ENCODE measurements around the gene SEMA3E.

DNA sequence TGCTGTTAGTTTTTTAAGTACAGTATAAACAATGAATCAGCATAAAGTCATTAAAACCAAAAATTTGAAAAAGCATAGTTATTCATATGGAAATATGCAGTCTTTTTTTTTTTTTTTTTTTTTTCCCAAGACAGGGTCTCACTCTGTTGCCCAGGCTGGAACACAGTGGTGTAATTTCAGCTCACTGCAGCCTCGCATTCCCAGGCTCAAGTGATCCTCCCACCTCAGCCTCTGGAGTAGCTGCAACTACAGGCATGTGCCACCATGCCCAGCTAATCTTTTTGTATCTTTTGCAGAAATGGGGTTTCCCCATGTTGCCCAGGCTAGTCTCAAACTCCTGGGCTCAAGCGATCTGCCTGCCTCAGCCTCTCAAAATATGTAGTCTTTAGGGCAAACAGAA, 182.0 kb downstream of the SEMA3E start:
- TF ChIP-seq, protein P1, sequence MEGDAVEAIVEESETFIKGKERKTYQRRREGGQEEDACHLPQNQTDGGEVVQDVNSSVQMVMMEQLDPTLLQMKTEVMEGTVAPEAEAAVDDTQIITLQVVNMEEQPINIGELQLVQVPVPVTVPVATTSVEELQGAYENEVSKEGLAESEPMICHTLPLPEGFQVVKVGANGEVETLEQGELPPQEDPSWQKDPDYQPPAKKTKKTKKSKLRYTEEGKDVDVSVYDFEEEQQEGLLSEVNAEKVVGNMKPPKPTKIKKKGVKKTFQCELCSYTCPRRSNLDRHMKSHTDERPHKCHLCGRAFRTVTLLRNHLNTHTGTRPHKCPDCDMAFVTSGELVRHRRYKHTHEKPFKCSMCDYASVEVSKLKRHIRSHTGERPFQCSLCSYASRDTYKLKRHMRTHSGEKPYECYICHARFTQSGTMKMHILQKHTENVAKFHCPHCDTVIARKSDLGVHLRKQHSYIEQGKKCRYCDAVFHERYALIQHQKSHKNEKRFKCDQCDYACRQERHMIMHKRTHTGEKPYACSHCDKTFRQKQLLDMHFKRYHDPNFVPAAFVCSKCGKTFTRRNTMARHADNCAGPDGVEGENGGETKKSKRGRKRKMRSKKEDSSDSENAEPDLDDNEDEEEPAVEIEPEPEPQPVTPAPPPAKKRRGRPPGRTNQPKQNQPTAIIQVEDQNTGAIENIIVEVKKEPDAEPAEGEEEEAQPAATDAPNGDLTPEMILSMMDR (IDR thresholded peaks at IDR 0.05 in 2 of 3, conservative IDR thresholded peaks at IDR 0.05 in 1 of 3; ENCODE audit: control insufficient read depth in 2 of 3, extremely low read depth in 1 of 3, insufficient read depth in 1 of 3, low read depth in 3 of 3, low read length in 3 of 3) = no peak
- TF ChIP-seq RAD51 (IDR thresholded peaks at IDR 0.05) (no peak), POLR2A (IDR thresholded peaks at IDR 0.05; ENCODE audit: low read depth, low read length) (no peak), EP300 (IDR thresholded peaks at IDR 0.05; ENCODE audit: borderline replicate concordance in 1 of 2, control insufficient read depth in 1 of 2, low read depth in 2 of 2, low read length in 2 of 2) (no peak)

Data from GM12878 (cell line).